AG20443 (cell line): ENCODE results near the gene POLDIP3.

Experiments used
- DNase-seq: peaks from one replicate; pipeline ENCODE4 v3.0.0; 2012; ENCODE audit warnings: low spot score, mixed read lengths

The POLDIP3 gene

GRCh38 chr22:42614312-42615091 is at the start of gene POLDIP3:
Gene POLDIP3, minus strand, starts transcription at chr22:42614883. Its CDS starts 26 bp downstream, at chr22:42614857.
- peak; percentile 98 for DNase-seq

- DNase-seq, result peak; percentile 90
Observed at GRCh38 chr22:42661985-42662831, 47.5 kb upstream of the POLDIP3 start.

GRCh38 chr22:42656578-42656977 is 41.9 kb upstream of the POLDIP3 start:
- no peak for DNase-seq

- no peak for DNase-seq
Observed at GRCh38 chr22:42655693-42656092, 41.0 kb upstream of the POLDIP3 start.

- no peak for DNase-seq
Observed at GRCh38 chr22:42654436-42655073, 39.9 kb upstream of the POLDIP3 start.

GRCh38 chr22:42653999-42654398 is 39.3 kb upstream of the POLDIP3 start:
- DNase-seq, result no peak

GRCh38 chr22:42651134-42651533 is 36.5 kb upstream of the POLDIP3 start:
- no peak for DNase-seq

GRCh38 chr22:42649246-42650099 is 34.8 kb upstream of the POLDIP3 start, which contains the start of gene CYB5R3:
Gene CYB5R3, minus strand, starts transcription at chr22:42649392. Its CDS starts 77 bp downstream, at chr22:42649315.
- DNase-seq, result peak; percentile 96

GRCh38 chr22:42648368-42649245 is 33.9 kb upstream of the POLDIP3 start:
- DNase-seq, result no peak

- no peak for DNase-seq
Observed at GRCh38 chr22:42648017-42648367, 33.3 kb upstream of the POLDIP3 start.

- no peak for DNase-seq
Observed at GRCh38 chr22:42646569-42647525, 32.2 kb upstream of the POLDIP3 start.

- no peak for DNase-seq
Observed at GRCh38 chr22:42645938-42646568, 31.4 kb upstream of the POLDIP3 start.

- DNase-seq, result no peak
Observed at GRCh38 chr22:42645341-42645937, 30.8 kb upstream of the POLDIP3 start.

- peak; percentile 71 for DNase-seq
Observed at GRCh38 chr22:42644422-42645340, 30.0 kb upstream of the POLDIP3 start.

GRCh38 chr22:42643634-42644421 is 29.1 kb upstream of the POLDIP3 start:
- no peak for DNase-seq

- no peak for DNase-seq
Observed at GRCh38 chr22:42642806-42643633, 28.3 kb upstream of the POLDIP3 start.
